ENCODE data around the gene OR10V1.
"Not testable (repeated sequence)": the region's sequence is repeated elsewhere in the genome, so short reads cannot be mapped to it uniquely, and the experiment has no call there.

The OR10V1 gene

DNA sequence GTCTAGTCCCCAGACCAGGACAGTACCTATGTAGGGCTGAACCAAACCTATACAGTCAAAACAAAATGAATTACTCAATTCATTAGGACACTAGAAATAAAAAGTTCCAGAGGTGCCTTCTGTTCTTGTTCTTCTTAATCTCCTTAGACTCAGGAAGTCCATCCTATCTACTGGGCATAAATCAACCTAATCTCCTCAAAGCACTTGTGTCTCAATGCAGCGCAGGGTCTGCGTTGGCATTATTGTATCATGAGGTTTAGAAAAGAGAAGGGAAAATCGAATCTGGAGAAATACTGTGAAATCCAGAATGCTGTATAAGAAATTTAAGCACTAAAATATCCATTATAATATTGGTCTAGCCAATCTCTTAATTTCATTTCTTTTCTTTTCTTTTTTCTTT, 2.4 kb upstream of the OR10V1 start:
- H3K4me3 ChIP-seq (replicated peaks; ENCODE audit: low read depth, low read length) = no peak overlapping the region
- TF ChIP-seq, protein P1, sequence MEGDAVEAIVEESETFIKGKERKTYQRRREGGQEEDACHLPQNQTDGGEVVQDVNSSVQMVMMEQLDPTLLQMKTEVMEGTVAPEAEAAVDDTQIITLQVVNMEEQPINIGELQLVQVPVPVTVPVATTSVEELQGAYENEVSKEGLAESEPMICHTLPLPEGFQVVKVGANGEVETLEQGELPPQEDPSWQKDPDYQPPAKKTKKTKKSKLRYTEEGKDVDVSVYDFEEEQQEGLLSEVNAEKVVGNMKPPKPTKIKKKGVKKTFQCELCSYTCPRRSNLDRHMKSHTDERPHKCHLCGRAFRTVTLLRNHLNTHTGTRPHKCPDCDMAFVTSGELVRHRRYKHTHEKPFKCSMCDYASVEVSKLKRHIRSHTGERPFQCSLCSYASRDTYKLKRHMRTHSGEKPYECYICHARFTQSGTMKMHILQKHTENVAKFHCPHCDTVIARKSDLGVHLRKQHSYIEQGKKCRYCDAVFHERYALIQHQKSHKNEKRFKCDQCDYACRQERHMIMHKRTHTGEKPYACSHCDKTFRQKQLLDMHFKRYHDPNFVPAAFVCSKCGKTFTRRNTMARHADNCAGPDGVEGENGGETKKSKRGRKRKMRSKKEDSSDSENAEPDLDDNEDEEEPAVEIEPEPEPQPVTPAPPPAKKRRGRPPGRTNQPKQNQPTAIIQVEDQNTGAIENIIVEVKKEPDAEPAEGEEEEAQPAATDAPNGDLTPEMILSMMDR (IDR thresholded peaks at IDR 0.05; ENCODE audit: low read depth, low read length, missing control alignments) = no peak
- DNase-seq (ENCODE audit: extremely low read depth, low read depth) = no peak

DNA sequence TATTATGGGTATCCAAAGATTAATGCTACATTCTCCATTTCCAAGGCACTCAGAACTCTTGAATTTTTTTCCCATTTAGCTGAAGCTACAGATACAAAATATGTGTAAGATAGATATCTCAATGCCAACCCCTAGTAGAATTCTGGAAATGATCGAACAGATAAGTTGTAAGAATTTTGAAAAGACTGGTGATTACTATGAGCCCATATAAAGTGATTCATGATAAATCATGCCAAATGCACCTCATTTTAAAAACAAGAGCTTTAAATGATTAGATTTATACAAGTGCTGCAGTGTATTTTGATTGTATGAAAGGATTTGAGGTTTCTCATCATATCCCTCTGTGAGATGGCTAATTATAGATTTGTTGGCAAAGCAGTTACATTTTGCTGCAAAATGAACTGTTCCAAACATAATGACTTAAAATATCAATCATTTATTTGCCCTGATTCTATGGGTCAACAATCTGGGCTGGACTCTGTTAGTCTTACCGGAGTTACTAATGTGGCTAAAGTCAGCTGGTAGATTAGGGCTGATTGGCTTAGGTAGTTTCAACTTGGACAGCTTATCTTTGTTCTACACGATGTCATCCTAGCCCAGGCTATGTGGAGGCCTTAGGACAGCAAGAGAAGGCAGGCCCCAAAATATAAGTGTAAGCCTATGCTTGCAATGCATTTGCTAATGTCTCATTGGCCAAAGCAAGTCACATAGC, 3.4 kb downstream of the OR10V1 start:
- DNase-seq (ENCODE audit: extremely low read depth, low read depth) = no peak
- TF ChIP-seq, protein P1 (IDR thresholded peaks at IDR 0.05; ENCODE audit: low read depth, low read length, missing control alignments) = no peak
- no peak overlapping the region for H3K4me3 ChIP-seq (replicated peaks; ENCODE audit: low read depth, low read length)

DNA sequence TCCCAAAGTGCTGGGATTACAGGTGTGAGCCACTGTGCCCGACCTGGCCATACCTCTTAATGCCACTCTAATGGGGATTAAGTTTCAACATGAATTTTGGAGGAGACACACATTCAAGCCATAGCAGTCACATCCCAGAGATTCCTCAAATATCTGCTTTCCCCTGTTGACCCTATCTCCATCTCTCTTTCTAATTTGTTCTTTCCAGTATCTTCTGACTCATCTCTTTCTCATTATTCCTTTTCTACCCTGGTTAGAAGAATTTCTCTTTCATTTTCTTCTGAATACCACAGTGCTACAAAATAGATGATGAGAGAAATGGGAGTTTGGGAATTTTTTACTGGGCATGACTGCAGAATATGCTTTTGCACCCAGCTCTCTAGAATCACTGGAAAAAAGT, 5.1 kb downstream of the OR10V1 start:
- TF ChIP-seq, protein P1 (IDR thresholded peaks at IDR 0.05; ENCODE audit: low read depth, low read length, missing control alignments) = no peak
- H3K4me3 ChIP-seq (replicated peaks; ENCODE audit: low read depth, low read length) = no peak overlapping the region
- DNase-seq (ENCODE audit: extremely low read depth, low read depth) = no peak

DNA sequence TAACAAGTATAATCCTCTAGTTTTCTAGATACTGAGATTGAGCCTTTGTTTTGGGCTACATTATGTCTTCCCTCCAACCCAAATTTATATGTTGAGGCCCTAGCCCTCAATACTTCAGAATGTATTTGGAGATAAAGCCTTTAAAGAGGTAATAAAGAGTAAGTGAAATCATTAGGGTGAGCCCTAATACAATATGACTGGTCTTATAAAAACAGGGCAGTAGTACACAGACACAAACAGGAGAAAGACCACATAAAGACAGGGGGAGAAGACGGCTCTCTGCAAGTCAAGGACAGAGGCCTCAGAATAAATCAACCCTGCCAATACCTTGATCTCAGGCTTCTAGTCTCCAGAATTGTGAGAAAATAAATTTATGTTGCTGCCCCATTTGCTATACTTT, 6.3 kb downstream of the OR10V1 start:
- no peak for DNase-seq (ENCODE audit: extremely low read depth, low read depth)
- TF ChIP-seq, protein P1 (IDR thresholded peaks at IDR 0.05; ENCODE audit: low read depth, low read length, missing control alignments) = no peak
- no peak overlapping the region for H3K4me3 ChIP-seq (replicated peaks; ENCODE audit: low read depth, low read length)

DNA sequence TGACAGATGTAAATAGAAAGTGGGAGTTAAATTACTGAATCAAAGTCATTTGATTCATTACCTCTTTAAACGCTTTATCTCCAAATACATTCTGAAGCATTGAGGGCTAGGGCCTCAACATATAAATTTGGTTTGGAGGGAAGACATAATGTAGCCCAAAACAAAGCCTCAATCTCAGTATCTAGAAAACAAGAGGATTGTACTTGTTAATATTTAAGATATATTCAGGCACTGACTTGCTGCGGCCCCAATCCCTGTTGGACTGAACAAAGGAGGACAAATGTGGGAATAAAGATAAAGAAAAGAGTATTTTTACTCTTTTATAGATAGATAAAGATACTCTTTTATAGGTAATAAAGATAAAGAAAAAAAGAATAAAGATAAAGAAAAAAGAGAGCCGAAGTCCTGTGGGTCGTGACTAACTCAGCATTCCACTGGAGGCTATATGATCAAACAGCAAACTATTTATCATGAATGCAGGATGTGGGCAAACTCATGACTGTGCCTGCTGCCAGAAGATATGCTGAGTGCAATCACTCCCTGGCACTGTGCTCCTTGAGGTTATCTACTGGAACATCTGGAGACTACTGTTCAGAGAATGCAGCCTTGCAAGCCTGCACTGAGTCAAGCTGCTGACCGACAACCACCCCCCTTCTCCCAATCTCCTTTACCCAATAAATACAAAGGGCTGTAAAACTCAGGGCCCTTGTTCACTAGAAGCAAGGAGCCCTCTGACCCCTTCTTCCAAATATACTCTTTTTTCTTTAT, 6.9 kb downstream of the OR10V1 start:
- H3K4me3 ChIP-seq (replicated peaks; ENCODE audit: low read depth, low read length) = no peak overlapping the region
- peak; percentile 67 for DNase-seq (ENCODE audit: extremely low read depth, low read depth)
- TF ChIP-seq, protein P1 (IDR thresholded peaks at IDR 0.05; ENCODE audit: low read depth, low read length, missing control alignments) = no peak

DNA sequence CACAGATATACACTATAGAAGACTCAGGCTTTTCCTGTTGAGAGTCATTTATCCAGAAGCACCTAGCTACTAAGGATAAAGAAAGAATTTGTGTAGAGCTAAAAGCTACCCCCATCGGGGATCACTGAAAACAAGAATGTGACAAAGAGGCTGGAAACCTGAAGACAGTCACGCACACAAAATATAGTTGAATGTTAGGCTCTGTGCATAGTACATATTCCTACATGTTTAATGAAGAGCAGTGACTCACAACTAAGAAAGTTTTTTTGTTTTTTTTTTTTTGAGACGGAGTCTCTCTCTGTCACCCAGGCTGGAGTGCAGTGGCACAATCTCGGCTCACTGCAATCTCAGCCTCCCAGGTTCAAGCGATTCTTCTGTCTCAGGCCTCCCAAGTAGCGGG, 8.4 kb downstream of the OR10V1 start:
- no peak overlapping the region for H3K4me3 ChIP-seq (replicated peaks; ENCODE audit: low read depth, low read length)
- DNase-seq (ENCODE audit: extremely low read depth, low read depth) = no peak
- TF ChIP-seq, protein P1 (IDR thresholded peaks at IDR 0.05; ENCODE audit: low read depth, low read length, missing control alignments) = no peak

DNA sequence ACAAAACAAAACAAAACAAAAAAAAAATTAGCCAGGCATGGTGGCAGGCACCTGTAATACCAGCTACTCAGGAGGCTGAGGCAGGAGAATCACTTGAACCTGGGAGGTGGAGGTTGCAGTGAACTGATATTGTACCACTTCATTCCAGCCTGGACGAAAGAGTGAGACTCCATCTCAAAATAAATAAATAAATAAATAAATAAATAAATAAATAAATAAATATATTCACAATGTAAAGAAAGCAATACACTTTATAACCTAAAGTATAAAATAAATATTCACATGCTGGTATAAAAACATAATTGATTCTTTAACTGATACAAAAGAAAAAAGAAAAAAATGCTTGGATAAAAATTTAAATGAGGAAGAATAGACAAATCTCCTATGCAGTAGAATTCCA, 10.1 kb downstream of the OR10V1 start:
- not testable (repeated sequence) for DNase-seq (ENCODE audit: extremely low read depth, low read depth); H3K4me3 ChIP-seq (replicated peaks; ENCODE audit: low read depth, low read length)

DNA sequence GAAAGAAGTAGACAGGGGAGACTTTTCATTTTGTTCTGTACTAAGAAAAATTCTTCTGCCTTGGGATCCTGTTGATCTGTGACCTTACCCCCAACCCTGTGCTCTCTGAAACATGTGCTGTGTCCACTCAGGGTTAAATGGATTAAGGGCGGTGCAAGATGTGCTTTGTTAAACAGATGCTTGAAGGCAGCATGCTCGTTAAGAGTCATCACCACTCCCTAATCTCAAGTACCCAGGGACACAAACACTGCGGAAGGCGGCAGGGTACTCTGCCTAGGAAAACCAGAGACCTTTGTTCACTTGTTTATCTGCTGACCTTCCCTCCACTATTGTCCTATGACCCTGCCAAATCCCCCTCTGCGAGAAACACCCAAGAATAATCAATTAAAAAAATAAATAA, 13.5 kb downstream of the OR10V1 start:
- DNase-seq (ENCODE audit: extremely low read depth, low read depth); H3K4me3 ChIP-seq (replicated peaks; ENCODE audit: low read depth, low read length): not testable (repeated sequence)
